Superior temporal gyrus (tissue), 1 donor: Measurements from ENCODE around the gene FMN2.
A peak's percentile ranks its signal among the peaks of the same experiment; 100 is the strongest.

Experiments
- DNase-seq: peaks from one replicate; pipeline ENCODE4 v3.0.0-alpha.2; 2016; ENCODE audit errors: extremely low spot score

The FMN2 gene

DNA sequence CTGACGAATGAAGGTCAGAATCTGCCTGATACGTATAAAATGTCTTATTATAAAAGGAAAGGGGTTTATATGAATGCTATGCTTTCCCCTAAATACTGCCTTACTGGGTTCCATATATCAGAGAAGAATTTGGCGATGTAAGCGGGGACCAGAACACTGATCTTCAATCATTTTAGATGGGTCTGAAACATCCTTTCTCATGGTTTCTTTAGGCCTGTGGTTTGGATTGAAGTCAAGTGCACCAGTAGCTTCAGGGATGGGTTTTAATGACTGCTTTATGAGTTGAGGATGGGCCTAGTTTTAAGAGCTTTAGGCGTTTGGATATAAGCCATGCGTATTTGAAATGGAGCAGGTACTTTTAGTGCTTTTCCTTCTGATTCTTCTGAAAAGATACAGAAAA lies 6.9 kb downstream of the FMN2 start:
- peak; percentile 32 for DNase-seq

DNA sequence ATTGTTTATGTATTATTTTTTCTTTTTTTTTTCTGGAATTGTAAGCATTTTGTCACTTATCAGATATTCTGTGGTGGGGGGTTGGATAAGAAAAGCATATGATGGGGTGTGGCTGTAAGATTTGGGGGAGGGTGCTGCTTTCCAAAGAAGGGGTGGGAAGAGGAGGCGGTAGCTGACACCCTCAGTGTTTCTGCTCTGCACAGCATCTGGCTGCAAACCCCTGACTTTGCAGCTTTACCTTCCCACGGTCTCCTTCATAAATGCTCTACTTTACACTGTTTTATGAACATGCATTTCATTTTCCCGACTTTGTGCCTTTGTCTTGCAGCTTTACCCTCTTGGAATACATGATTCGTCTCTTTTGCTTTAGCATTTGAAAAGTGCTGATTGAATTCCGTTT lies 7.6 kb downstream of the FMN2 start:
- DNase-seq: no peak

DNA sequence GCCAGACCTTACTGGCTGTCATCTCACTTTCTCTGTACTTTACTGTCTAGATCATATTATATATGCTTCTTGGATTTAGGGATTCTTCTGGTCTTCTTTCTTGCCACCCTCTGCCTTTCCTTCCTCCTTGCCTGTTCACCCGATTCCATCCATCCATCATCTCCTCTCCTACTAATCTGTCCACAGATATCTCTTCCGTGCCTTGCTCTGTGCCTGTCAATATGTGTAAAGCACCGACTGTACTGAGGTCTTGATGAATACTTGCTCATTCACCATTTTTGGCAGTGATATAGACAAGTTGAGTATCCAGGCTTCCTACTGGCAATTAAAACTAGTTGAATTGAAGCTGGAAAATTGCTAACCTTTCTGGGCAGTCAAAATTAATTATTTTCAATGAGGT lies 8.1 kb downstream of the FMN2 start:
- DNase-seq: peak; percentile 53

DNA sequence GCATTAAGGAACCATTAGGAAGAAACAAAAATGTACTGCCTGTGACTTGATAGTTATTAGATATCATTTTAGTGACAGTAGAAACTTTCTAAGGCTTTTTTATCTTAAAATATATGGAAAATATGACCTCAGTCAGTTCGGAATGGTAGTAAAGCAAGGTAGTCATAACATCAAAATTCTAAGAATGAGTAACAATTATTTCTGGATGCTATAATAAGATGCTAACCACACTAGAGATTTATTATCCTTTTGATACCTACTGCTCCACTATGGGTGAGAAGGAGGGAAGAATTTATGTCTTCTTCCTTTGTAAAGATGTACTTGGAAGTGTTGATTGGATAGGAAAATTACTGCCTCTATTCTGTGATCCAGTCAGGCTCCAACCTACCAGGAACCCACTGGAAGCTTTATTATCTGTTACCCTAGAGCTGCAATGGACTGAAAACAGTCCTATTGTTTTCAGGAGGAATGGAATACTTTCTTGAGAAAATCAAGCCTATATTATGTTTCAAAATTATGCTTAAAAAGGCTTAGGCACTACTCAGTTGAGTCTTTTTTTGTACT lies 8.8 kb downstream of the FMN2 start:
- peak; percentile 33 for DNase-seq

DNA sequence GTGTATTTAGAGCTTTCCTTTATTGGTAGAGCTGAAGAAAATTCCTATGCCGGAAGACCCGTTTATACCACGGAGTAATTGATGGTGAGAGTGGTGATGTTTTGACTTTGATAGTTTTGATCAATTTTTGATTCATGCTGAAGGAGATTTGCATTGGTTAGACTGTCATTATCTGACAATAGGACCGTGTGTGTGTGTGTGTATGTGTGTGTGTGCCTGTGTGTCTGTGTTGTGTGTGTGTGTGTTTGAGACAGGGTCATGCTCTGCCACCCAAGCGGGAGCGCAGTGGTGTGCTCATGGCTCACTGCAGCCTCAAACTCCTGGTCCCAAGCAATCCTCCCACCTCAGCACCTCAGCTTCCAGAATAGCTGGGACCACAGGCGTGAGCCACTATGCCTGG lies 9.6 kb downstream of the FMN2 start:
- no peak for DNase-seq

DNA sequence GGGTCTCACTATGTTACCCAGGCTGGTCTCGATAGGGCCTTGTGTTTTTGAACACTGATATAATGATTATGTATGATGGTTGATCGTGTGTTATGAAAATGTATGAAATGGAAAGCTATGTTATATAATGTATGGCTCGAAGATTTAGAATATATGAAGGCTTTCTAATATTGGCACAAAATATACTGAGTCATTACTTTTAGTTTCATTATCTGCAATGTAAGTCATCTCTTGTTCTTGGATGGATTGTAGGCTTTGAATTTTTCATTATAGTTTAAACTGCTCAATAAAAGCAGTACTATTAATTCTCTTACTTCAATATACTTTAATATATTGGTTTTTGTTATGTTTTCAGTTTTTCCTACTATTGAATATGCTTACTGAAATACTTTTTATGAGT lies 10.1 kb downstream of the FMN2 start:
- DNase-seq: no peak

DNA sequence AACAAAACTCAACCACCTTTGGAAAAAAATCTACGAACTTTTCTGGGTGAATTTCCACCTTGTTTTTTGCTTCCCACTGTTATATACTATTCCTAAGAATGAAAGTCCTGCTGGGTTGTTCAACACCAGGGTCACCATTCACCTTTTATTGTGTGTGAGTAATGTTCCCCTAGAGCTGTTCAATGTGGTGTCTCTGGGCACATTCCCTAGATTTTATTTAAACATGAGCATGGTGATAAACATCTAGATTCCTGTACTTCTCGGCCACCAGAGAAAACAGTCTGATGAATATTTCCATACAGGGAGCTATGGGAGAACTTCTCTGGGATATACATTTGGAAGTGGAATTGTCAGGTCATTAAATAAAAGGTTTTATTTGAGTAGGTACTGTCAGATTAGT lies 13.0 kb downstream of the FMN2 start:
- DNase-seq: peak; percentile 9

DNA sequence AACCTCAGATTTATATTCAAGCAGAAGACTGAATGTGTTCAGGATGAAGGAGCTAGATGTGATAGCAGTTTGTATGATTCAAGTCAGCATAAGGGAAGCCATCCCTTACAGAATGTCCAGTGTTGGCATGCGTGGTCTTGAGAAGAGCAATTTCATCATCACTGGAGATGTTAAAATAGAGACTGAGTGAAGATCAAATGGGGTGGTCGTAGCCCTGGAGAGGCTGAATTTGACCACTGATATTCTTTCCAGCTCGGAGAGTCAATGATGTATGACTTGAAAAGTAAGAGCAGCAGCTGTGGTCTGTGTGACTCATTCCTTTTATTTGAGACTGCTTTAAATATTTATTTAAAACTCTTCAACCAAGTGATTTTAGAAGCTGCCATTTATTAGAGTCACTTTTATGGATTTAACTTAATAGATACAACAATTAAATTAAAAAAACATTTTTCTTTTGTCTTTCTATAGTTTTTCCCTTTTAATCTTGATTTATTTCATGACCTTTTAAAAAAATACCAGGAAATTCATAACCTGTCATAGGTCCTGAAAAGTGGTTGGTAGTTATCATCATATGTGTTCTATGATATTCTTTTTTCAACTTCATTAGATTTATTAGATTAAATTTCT lies 15.5 kb downstream of the FMN2 start:
- DNase-seq: peak; percentile 34

DNA sequence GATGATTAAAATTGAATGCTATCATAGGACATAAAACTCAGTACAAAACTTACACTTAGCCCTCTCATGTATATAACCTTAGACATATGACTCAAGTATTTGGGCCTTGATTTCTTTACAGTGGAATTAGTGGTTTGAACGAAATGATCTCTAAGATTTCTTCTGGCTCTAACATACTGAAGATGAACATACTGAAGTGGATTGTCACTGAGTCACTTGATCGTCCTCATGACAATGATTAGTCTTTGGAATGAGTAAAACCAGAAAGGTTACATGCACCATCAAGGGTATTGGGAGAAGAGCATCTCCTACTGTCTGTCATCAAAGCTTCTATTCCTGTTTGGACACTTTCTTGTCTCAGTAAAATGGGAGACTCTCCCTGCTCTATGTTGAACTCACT lies 17.4 kb downstream of the FMN2 start:
- no peak for DNase-seq

DNA sequence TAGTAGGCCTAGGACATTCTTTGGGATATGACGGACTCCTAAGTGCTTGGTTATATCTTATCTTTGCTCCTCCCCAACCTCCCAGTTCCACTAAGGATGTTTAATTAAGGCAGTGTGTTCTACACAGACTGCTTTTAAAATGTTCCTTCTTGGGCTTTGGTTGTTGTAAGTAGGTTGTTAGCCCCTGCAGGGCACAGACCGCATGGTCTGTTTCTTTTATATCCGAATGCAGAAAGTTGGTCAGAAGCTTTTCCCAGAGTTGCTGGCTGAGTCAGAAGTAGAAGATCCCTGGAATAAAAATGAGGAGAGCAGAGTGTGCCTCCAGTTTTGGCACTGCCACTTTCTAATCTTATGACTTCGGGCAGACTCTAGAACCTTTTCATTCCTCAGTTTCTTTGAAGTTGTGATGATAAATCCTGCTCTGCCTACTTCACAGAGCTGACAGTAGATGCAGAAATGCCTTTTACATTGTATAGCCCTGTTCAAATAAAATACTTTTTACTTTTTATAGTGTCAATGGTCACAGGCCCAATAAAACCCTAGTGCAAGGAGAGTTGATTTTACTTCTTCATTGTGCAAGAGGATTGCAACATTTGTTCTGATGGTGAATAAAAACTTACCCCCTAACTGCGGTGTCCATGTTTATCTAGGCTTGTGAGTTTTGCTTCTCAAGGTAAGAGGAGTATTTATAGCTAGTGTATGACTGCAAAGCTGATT lies 18.4 kb downstream of the FMN2 start:
- DNase-seq: peak; percentile 74

DNA sequence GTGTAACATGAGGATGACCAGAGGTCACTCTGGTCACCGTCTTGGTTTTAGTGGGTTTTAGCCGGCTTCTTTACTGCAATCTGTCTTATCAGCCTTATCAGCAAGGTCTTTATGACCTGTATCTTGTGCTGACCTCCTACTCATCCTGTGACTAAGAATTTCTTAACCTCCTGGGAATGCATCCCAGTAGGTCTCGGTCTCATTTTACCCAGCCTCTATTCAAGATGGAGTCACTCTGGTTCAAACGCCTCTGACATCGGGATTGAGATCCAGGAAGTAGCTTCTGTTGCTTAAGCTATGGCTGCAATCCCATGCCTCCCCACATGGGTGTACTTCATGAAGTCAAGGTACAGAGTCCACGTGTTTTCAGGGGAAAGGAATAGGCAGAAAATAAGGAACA lies 19.9 kb downstream of the FMN2 start:
- DNase-seq: no peak

DNA sequence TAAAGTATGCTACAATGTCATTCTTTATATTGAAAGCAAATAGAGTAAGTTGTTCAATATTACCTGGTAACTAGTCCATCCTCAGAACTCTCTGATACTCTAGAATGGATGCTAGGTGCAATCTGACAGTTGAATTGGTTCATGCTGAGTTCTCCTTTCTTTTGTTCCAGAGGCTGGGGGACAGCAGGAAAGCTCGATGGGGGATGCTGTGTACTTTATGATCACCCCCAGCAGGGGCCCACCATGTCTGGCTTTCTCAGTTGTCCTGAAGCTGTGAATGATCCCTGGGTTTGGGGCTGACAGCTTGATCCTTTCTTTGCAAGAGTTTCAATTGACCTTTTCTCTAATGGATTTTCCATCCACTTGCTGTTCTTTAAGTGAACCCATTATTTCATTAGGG lies 22.5 kb downstream of the FMN2 start:
- no peak for DNase-seq

DNA sequence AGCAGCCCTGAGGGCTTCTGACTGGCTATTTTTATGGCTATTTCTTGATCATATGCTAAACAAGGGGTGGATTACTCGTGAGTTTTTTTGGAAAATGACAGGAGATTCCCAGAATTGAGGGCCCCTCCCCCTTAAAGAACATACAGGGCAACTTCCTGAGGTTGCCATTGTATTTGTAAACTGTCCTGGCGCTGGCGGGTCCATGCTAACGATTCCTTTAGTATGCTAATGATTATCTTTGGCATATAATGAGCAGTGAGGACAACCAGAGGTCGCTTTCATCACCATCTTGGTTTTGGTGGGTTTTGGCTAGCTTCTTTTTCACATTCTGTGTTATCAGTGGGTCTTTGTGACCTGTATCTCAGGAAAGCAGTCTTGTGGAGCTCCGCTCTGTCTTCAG lies 24.1 kb downstream of the FMN2 start:
- no peak for DNase-seq

DNA sequence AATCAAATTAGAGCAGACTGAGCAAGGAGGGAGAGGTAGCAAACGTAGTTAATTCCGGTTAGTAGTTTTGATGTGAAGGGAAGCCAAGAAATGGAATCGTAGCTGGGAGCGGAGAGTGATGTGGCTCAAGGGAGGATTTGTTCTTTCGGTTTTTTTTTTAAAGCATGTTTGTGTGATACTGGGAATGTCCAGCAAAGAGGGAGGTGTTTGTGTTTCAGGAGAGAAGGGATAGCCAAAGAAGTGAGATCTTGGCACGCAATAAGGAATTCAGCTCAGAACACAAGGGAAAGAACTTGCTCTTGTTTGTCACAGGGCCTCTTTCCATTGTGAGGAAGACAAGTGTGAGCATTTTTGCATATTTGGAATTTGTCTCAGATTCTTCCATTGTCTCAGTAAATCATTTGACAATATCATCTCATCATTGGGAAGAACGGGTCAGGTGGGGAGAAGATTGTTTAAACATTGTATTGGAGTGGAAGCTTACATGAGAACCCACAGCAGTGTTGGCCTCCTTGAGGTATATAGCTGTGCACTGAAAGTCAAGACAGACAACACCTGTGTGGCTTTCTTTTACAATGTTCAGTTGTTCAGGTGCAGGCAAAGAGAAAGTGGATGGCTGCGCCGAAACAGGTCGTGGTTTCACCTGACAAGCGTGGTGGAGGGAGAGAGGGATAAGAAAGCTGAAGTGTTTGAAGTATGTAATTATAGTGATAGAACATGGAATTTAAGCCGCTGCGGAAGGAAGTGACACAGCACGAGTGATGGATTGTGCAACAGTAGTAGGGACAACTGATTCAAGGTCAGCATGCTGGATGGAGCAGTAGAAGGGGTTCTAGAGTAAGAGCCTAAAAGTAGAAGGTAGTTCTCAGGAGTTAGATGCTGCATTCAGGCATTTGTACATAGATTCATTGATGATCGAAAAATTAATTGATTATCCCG lies 25.4 kb downstream of the FMN2 start:
- DNase-seq: peak; percentile 18

DNA sequence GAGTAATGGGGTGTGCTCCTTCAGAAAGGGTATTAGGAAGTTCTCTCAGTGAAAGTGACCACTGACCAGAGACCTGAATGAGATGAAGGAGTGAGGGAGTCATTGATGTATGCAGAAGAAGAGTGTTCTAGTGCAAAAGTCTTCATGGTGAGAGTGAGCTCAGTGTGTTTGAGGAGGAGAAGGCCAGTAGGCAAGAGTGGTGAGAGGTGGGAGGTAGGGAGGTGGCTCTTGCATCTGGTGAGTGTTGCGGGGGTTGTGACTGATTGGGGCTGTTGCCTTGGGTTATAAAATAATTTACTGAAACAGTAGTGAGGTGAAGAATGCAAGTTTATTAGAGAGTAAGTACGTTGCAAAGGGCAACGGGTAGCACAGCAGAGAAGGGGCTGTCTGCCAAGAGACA lies 26.2 kb downstream of the FMN2 start:
- no peak for DNase-seq

DNA sequence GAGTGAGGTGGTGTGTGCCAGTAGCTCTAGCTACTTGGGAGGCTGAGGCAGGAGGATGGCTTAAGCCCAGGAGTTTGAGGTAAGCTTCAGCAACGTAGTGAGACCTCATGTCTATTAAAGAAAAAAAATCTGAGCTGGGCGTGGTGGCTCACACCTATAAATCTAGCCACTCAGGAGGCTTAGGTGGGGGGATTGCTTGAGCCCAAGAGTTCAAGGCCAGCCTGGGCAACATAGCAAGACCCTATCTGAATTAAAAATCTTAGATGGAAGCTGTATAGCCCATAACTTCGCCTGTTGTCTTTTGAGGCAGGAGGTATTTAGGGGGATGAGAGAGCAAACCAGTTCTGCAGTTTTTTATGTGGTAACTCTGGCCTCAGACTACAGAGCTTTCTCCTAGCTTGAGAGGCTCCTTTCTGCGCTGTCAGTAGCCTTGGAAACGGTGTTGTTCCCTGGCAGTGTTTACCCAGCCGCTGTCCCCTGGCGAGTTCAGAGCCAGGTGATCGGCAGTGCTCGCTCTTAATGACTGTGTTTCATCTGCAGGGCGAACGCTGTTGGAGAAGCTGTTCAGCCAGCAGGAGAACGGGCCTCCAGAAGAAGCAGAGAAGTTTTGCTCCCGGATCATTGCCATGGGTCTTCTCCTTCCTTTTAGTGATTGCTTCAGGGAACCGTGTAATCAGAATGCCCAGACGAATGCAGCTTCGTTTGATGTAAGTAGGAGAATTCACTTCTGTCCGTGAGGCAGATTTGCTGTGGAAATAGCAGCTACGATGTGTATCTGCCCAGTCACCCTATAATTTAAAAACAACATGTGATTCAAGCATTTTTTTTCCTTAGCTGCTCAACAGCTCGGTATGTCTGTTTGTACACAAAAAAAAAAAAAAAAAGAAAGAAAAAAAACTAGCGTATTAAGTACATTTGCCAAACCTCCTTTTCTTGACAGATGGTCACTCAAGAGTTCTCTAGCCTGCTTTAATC lies 31.2 kb downstream of the FMN2 start:
- DNase-seq: peak; percentile 61

DNA sequence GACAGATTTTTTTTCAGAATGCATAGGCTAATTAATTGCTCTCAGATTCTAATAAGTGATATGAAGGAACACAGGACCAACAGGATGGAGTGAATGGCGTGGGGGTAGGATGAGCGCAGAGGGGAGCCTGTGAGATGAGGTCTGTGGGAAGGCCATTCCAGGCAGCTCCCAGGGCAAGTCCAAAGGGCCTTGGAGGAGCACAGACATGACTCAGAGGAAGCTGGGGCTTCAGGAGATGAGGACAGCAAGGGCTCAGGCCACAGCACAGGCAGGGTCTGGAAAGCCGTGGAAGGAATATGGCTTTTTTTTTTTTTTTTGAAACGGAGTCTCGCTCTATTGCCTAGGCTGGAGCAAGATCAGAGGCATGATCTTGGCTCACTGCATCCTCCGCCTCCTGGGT lies 35.1 kb downstream of the FMN2 start:
- DNase-seq: no peak

DNA sequence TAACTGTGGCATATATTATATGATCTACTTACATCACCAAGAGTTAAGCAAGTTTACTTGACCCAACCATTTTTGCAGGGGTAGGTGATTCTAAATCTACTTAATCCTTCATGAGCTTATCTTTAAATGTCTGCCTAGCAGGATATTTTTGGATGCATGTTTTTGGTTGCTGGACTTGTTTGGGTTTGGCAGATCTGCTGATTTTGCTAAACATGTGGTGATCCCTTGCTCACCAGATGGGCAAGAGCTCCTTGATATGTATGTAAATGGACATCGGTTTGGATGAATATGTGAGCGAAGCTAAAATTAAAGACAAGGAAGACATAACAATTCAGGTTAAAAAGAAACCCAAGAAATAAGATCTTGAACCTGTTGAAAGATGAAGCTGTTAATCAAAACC lies 36.7 kb downstream of the FMN2 start:
- peak; percentile 48 for DNase-seq

DNA sequence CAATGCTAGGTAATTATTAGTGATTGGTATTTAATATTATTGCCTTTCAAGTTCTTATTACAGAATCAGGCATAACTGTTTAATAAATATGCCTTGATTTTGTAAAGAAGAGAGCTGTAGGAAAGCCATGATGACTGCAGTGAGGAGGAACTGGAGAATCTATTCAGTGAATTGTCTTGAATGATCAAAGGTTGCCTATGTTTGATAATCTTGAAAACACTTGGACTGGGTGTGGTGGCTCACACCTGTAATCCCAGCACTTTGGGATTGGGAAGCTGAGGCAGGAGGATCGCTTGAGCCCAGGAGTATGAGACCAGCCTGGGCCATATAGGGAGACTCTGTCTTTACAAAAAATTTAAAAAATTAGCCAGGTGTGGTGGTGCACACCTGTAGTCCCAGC lies 42.4 kb downstream of the FMN2 start:
- DNase-seq: no peak

DNA sequence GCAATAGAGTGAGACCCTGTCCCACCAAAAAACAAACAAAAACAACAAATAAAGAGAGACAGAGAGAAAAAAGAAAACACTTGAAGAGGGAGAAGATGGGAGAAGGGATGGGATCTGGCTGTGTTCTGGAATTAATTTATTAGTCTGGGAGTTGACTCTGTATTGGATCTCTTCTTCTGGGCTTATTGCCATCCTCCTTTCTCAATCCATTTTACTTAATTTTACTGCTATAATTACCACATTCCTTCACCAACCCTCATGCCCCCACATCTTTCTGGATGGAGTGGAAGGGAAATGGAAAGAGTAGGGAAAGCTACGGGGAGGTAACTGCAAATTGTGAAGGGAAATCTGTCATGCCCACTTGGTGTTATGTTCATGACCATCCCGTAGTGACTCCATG lies 42.9 kb downstream of the FMN2 start:
- DNase-seq: no peak

DNA sequence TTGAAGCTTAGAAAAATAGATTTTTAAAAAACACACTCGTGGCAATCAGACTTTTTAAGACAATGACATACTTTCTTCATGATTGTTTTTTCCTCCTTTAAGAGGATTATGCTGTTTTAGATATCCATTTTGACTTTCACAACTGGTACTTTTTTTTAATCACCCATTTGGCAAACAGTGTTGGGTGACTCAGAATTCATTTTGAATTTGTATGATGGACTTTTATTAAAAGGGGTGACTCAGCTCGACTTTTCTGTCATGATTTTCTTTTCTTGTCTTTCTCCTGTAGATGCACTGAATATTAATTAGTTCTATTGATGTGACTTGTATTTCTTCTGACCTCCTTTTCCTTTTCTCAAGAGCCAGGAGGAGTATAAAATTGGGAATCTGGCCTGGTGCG lies 44.7 kb downstream of the FMN2 start:
- no peak for DNase-seq
